ENCODE measurements around the gene TMEM178A.

The TMEM178A gene

DNA sequence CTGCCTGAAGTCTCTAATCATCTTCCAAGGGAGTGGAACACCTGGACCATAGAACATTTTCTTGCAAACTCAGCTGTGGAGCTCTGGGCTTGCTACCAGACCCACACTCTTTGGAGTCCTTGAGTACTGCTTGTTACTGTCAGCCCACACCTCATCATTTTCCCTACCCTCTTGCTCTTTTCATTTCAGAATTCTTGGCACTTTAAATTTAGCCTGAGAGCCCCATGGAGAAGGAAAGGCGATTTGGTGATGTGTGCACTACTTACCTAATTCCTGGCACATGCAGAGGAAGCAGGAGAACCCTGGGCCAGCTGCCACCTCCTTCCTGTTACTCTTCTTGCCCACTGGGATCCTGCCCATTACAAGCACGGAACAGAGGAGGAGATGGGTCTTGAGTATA, 31.7 kb downstream of the TMEM178A start:
- TF ChIP-seq ZBTB7A (IDR thresholded peaks at IDR 0.05; ENCODE audit: low read depth) (no peak), TEAD4 (IDR thresholded peaks at IDR 0.05) (no peak), YY1 (IDR thresholded peaks at IDR 0.05; ENCODE audit: low read depth) (no peak), RAD21 (IDR thresholded peaks at IDR 0.05; ENCODE audit: low read depth) (no peak), MAX (IDR thresholded peaks at IDR 0.05) (no peak), REST (IDR thresholded peaks at IDR 0.05; ENCODE audit: low read depth) (no peak)

DNA sequence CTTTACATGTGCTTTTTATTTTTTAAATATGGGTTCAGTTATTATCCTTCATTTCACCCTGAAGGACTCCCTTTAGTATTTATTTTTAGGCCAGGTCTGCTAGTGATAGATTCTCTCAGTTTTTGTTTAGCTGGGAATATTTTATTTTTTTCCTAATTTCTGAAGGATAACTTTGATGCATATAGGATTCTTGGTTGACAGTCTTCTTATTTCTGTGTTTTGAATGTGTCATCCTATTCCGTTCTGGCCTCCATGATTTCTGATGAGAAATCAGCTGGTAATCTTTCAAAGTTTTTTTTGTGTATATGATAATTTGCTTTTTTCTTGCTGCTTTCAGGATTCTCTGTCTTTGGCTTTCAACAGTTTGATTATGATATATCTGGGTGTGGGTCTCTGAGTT, 35.4 kb downstream of the TMEM178A start:
- TF ChIP-seq ZBTB7A (IDR thresholded peaks at IDR 0.05; ENCODE audit: low read depth) (no peak), EP300 (IDR thresholded peaks at IDR 0.05; ENCODE audit: borderline replicate concordance) (no peak), CEBPB (IDR thresholded peaks at IDR 0.05) (no peak), REST (IDR thresholded peaks at IDR 0.05; ENCODE audit: low read depth) (no peak), MAX (IDR thresholded peaks at IDR 0.05) (no peak), CREB1 (IDR thresholded peaks at IDR 0.05; ENCODE audit: low read depth) (no peak)
- TF ChIP-seq, protein P1, sequence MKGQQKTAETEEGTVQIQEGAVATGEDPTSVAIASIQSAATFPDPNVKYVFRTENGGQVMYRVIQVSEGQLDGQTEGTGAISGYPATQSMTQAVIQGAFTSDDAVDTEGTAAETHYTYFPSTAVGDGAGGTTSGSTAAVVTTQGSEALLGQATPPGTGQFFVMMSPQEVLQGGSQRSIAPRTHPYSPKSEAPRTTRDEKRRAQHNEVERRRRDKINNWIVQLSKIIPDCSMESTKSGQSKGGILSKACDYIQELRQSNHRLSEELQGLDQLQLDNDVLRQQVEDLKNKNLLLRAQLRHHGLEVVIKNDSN (IDR thresholded peaks at IDR 0.05): no peak

DNA sequence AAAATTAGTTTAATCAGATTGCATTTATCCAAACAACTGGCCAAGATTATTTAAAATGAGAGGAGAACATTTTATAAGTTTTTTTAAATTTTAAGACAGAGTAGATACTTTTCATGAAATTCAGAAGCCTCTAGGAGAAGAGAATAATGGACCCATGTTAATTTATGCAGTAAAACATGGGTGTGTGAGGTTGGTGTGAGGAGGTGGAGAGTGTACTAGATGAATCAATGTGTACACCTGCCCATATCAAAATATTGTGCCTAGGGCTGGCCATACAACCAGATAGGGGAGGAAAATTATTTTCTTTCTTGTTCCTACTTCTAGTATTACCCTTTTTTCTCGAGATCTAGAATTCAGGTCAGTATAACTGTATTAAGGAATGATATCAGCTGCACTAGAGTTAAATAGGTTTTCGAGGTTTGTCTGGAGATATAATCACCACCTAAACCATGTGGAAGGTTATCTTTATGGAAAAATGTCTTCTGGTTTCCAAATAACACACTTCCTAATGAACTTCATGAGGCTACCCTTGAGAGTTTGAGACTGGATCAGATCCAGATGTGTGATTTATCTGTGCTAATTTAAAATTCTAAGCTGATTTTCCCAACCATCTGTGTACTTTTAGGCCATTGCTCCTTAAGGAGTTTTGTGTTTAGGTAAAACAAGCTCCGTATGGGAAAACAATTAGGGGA, 37.6 kb downstream of the TMEM178A start:
- TF ChIP-seq YY1 (IDR thresholded peaks at IDR 0.05; ENCODE audit: low read depth) (no peak), TEAD4 (IDR thresholded peaks at IDR 0.05) (no peak), EGR1 (IDR thresholded peaks at IDR 0.05) (no peak), ZBTB7A (IDR thresholded peaks at IDR 0.05; ENCODE audit: low read depth) (no peak)

DNA sequence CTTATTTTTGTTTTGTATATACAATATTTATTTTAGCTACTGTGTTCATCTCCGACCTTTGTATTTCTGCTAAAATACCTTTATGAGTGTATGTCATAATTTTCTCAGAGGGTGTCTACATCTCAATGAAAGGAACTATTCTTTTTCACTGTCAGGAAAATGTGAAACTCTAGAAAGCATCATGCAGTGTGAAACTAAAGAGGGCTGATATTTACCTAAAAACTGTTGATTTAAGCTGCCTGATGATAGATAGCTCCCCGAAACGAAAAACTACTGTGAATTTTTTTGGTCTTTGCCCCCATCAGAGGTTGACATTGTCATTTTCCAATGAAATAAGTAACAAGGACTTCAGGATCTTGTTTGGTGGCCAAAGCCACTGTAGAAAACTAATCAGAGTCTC, 38.8 kb downstream of the TMEM178A start:
- TF ChIP-seq NFIC (IDR thresholded peaks at IDR 0.05): no peak
- TF ChIP-seq CREB1 (IDR thresholded peaks at IDR 0.05; ENCODE audit: low read depth): no peak
- no peak for TF ChIP-seq EGR1 (IDR thresholded peaks at IDR 0.05)
- no peak for TF ChIP-seq MAX (IDR thresholded peaks at IDR 0.05)
- no peak for TF ChIP-seq ZBTB7A (IDR thresholded peaks at IDR 0.05; ENCODE audit: low read depth)
- TF ChIP-seq, protein P1 (IDR thresholded peaks at IDR 0.05): no peak
- no peak for TF ChIP-seq YY1 (IDR thresholded peaks at IDR 0.05; ENCODE audit: low read depth)
- no peak for TF ChIP-seq EP300 (IDR thresholded peaks at IDR 0.05; ENCODE audit: borderline replicate concordance)
- no peak for TF ChIP-seq CEBPB (IDR thresholded peaks at IDR 0.05)
- TF ChIP-seq REST (IDR thresholded peaks at IDR 0.05; ENCODE audit: low read depth): no peak
- TF ChIP-seq FOXM1 (IDR thresholded peaks at IDR 0.05; ENCODE audit: borderline replicate concordance, low read depth): no peak
- no peak for TF ChIP-seq TAF1 (IDR thresholded peaks at IDR 0.05; ENCODE audit: low read depth)
- no peak for TF ChIP-seq TEAD4 (IDR thresholded peaks at IDR 0.05)
- TF ChIP-seq RAD21 (IDR thresholded peaks at IDR 0.05; ENCODE audit: low read depth): no peak
- TF ChIP-seq TCF12 (IDR thresholded peaks at IDR 0.05; ENCODE audit: low read depth): no peak

DNA sequence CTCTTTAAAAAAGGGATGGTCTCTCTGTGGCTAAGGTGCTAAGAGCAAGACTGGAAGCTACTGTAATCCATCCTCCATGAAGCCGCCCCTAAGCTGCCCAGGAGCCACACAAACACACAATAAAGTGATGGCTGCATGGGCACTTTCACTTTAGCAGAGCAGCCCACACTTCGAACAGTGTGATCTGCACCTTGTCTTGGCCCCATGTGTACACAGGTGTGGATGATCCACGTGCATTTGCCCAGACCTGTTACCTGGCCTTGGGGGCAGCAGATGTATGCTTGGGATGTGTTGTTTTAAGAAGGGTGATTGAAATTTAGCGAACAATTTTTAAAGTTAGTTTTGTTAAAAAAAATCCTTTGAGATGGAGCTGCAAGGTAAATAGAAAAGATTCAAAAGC, 39.9 kb downstream of the TMEM178A start:
- TF ChIP-seq RAD21 (IDR thresholded peaks at IDR 0.05; ENCODE audit: low read depth): no peak
- TF ChIP-seq EP300 (IDR thresholded peaks at IDR 0.05; ENCODE audit: borderline replicate concordance): no peak
- no peak for TF ChIP-seq TEAD4 (IDR thresholded peaks at IDR 0.05)
- TF ChIP-seq NFIC (IDR thresholded peaks at IDR 0.05): no peak
- no peak for TF ChIP-seq CREB1 (IDR thresholded peaks at IDR 0.05; ENCODE audit: low read depth)
- no peak for TF ChIP-seq TCF12 (IDR thresholded peaks at IDR 0.05; ENCODE audit: low read depth)
- TF ChIP-seq FOXM1 (IDR thresholded peaks at IDR 0.05; ENCODE audit: borderline replicate concordance, low read depth): no peak
- TF ChIP-seq EGR1 (IDR thresholded peaks at IDR 0.05): no peak
- no peak for TF ChIP-seq REST (IDR thresholded peaks at IDR 0.05; ENCODE audit: low read depth)

All from Ishikawa (cell line).